ENCODE measurements around the gene PPP2R5C. TPM values are rescaled to one million over a fixed set of nuclear protein-coding genes. Genes with fewer than 3 reads are reported as not detected.

The PPP2R5C gene
- total and polyA plus RNA-seq, 2 donors (not counting 3 experiments of a cell fraction or from before 2014, with no cell fraction given): 42.6 to 83.6 TPM

DNA sequence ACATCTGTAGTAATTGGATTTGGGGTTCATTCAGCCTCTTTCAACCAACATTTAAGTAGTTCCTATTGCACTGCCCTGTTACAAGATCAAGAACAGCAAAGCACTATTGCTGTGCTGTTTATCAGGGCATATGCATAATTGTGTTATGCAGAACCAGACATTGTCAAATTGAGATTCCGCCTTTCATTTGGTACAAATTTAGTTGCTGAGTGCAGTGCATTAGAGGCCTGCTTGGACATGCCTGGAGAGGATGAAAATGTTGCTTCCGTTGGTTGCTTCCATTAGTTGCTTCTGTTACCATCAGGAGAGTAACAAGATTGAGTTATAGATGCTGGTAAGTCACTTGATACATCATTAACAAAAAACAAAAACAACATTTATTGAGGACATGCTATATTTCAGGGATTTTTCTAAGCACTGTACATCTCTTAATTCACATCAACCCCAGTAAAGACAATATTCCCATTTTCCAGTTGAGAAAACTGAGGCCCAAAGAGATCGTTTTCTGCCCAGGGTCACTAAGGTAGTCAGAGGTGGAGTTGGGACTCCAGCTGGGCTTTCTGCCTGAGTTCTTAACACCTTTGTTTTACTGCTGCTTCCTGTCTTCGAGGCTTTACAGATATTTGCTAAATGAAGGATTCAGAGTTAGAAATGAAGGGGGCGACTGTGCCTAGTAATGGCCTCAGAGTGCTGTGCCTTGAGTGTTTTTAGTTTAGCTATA lies 79.3 kb downstream of the PPP2R5C start:
- no peak for DNase-seq (ENCODE audit: low read depth, low spot score)
- no peak overlapping the region for H3K4me2 ChIP-seq (ENCODE audit: insufficient read depth, low read length)
- BruUV-seq (replicated peaks): no TSS peak

More for the DNA sequence above, 79.3 kb downstream of the PPP2R5C start:
- Histone ChIP-seq H3K9me3 (replicated peaks; ENCODE audit: control insufficient read depth, insufficient read depth, low read length) (no peaks in the 10 kb centered on the region), H4K20me1 (replicated peaks; ENCODE audit: control insufficient read depth, extremely low read depth, insufficient read depth, low read length) (peaks cover 2% of the 10 kb centered on the region), H3K79me2 (ENCODE audit: control insufficient read depth, insufficient read depth, low read length) (peaks cover 27% of the 10 kb centered on the region), H3K9ac (replicated peaks; ENCODE audit: extremely low read depth, insufficient read depth, low read length) (no peak overlapping the region), H3K27me3 (ENCODE audit: control insufficient read depth in 2 of 2, insufficient read depth in 2 of 2, low read length in 2 of 2) (no peaks in the 10 kb centered on the region), H3K9me1 (replicated peaks; ENCODE audit: control insufficient read depth, extremely low read depth, insufficient read depth, low read length) (no peaks in the 10 kb centered on the region), H3K36me3 (ENCODE audit: control insufficient read depth in 2 of 2, extremely low read depth in 1 of 2, insufficient read depth in 2 of 2, low read length in 2 of 2) (no peaks in the 10 kb centered on the region), H3K4me3 (replicated peaks in 1 of 3; ENCODE audit: insufficient read depth in 1 of 3, low read depth in 1 of 3, low read length in 3 of 3) (no peak overlapping the region), H3K27ac (ENCODE audit: insufficient read depth, low read depth, low read length) (no peak overlapping the region), H3K4me1 (ENCODE audit: control insufficient read depth, extremely low read depth, insufficient read depth, low read length) (peaks cover 4% of the 10 kb centered on the region), H2AFZ (ENCODE audit: low read depth, low read length) (no peak overlapping the region)
- ChIA-PET CTCF (no interaction called here), POLR2A (interaction anchor here (0.6 kb wide), 1 partner anchor 72 kb away, joined by 3 read pairs; no protein-coding TSS in a partner anchor)
- no peak for TF ChIP-seq EZH2 (IDR thresholded peaks at IDR 0.05; ENCODE audit: borderline replicate concordance, low read depth, low read length, severe bottlenecking)
- no peak for TF ChIP-seq POLR2A (IDR thresholded peaks at IDR 0.05; ENCODE audit: low read depth, low read length)
- no peak for TF ChIP-seq GATA2 (IDR thresholded peaks at IDR 0.05; ENCODE audit: insufficient read depth, insufficient read length, low read depth, low read length)
- TF ChIP-seq, protein P1, sequence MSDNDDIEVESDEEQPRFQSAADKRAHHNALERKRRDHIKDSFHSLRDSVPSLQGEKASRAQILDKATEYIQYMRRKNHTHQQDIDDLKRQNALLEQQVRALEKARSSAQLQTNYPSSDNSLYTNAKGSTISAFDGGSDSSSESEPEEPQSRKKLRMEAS (IDR thresholded peaks at IDR 0.05; ENCODE audit: insufficient read depth, insufficient read length): no peak
- TF ChIP-seq MYC (IDR thresholded peaks at IDR 0.05; ENCODE audit: low read depth, low read length): no peak
- TF ChIP-seq, protein P2, sequence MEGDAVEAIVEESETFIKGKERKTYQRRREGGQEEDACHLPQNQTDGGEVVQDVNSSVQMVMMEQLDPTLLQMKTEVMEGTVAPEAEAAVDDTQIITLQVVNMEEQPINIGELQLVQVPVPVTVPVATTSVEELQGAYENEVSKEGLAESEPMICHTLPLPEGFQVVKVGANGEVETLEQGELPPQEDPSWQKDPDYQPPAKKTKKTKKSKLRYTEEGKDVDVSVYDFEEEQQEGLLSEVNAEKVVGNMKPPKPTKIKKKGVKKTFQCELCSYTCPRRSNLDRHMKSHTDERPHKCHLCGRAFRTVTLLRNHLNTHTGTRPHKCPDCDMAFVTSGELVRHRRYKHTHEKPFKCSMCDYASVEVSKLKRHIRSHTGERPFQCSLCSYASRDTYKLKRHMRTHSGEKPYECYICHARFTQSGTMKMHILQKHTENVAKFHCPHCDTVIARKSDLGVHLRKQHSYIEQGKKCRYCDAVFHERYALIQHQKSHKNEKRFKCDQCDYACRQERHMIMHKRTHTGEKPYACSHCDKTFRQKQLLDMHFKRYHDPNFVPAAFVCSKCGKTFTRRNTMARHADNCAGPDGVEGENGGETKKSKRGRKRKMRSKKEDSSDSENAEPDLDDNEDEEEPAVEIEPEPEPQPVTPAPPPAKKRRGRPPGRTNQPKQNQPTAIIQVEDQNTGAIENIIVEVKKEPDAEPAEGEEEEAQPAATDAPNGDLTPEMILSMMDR (IDR thresholded peaks at IDR 0.05; ENCODE audit: extremely low read depth in 1 of 2, insufficient read depth in 1 of 2, low read depth in 1 of 2, low read length in 2 of 2): no peak
- no peak for TF ChIP-seq FOS (IDR thresholded peaks at IDR 0.05; ENCODE audit: borderline replicate concordance, insufficient read depth, low read length)
- TF ChIP-seq POLR2AphosphoS5 (IDR thresholded peaks at IDR 0.05; ENCODE audit: insufficient read depth, low read depth, low read length): no peak
- no peak for TF ChIP-seq JUN (IDR thresholded peaks at IDR 0.05; ENCODE audit: borderline replicate concordance, insufficient read depth, insufficient read length, low read depth)
- intact Hi-C loops (cut with micrococcal nuclease): no loop called here
- no peak for FAIRE-seq
- dilution Hi-C loops (cut with MboI; ENCODE audit: extremely low pct_ligation_motif_present, low sequenced_read_pairs): no loop called here
